MM.1S (cell line): ENCODE measurements around the gene PTPRN2.

Source experiments
- DNase-seq: peaks from one replicate; pipeline ENCODE4 v3.0.0-alpha.2; 2015
- H2AFZ ChIP-seq: fragments of 300-600 bp; sonication (generic); 2 replicates; pipeline ENCODE4 v1.6.0; 2016; ENCODE audit warnings: antibody characterized with exemption, low read length
- H3F3A ChIP-seq: fragments of 300-600 bp; sonication (generic); 2 replicates; pipeline ENCODE4 v1.6.1; 2016; ENCODE audit warnings: mild to moderate bottlenecking, antibody characterized with exemption, low read length, moderate library complexity, mixed read lengths; ENCODE audit not compliant: insufficient read depth
- H3K27ac ChIP-seq: fragments of 300-600 bp; sonication (generic); 2 replicates; pipeline ENCODE4 v1.5.1; 2016; ENCODE audit warnings: mild to moderate bottlenecking, low read length
- H3K27me3 ChIP-seq: fragments of 300-600 bp; sonication (generic); replicated peaks from 2 replicates; pipeline ENCODE4 v1.6.0; 2016; ENCODE audit warnings: low read length; ENCODE audit not compliant: insufficient read depth
- H3K36me3 ChIP-seq: fragments of 300-600 bp; sonication (generic); replicated peaks from 2 replicates; pipeline ENCODE4 v1.6.1; 2016; ENCODE audit warnings: mild to moderate bottlenecking, low read length, mixed read lengths; ENCODE audit not compliant: insufficient read depth
- H3K4me1 ChIP-seq: fragments of 300-600 bp; sonication (generic); 2 replicates; pipeline ENCODE4 v1.6.1; 2016; ENCODE audit warnings: low read length, mixed read lengths
- H3K4me2 ChIP-seq: fragments of 300-600 bp; sonication (generic); 2 replicates; pipeline ENCODE4 v1.6.0; 2016; ENCODE audit warnings: low read depth, low read length
- H3K4me3 ChIP-seq: fragments of 300-600 bp; sonication (generic); 2 replicates; pipeline ENCODE4 v1.5.1; 2016; ENCODE audit warnings: low read length, mixed read lengths
- H3K79me2 ChIP-seq: fragments of 300-600 bp; sonication (generic); 2 replicates; pipeline ENCODE4 v1.6.1; 2016; ENCODE audit warnings: mixed run types, low read length, mixed read lengths
- H3K9ac ChIP-seq: fragments of 300-600 bp; sonication (generic); 2 replicates; pipeline ENCODE4 v1.6.1; 2016; ENCODE audit warnings: low read length, mixed read lengths
- H3K9me2 ChIP-seq: fragments of 300-600 bp; sonication (generic); replicated peaks from 2 replicates; pipeline ENCODE4 v1.6.1; 2016; ENCODE audit warnings: mild to moderate bottlenecking, low read length, mixed read lengths; ENCODE audit not compliant: insufficient read depth
- H3K9me3 ChIP-seq: fragments of 300-600 bp; sonication (generic); replicated peaks from 2 replicates; pipeline ENCODE4 v1.6.1; 2016; ENCODE audit warnings: mild to moderate bottlenecking, low read length, mixed read lengths; ENCODE audit not compliant: insufficient read depth
- H4K20me1 ChIP-seq: fragments of 300-600 bp; sonication (generic); 2 replicates; pipeline ENCODE4 v1.6.1; 2016; ENCODE audit warnings: mild to moderate bottlenecking, low read length, moderate library complexity, mixed read lengths; ENCODE audit not compliant: insufficient read depth
- CTCF ChIP-seq: fragments of 300-600 bp; sonication (generic); IDR thresholded peaks from 2 replicates; pipeline ENCODE4 v1.5.1; 2016; ENCODE audit warnings: antibody characterized with exemption, low read length, mixed read lengths
- EZH2 ChIP-seq: fragments of 300-600 bp; sonication (generic); optimal IDR thresholded peaks from 2 replicates; pipeline ENCODE3; 2017; ENCODE audit warnings: low read depth, mild to moderate bottlenecking, antibody characterized with exemption, low read length, mixed read lengths
- EZH2phosphoT487 ChIP-seq: fragments of 300-600 bp; sonication (generic); IDR thresholded peaks from 2 replicates; pipeline ENCODE4 v1.6.1; 2018; ENCODE audit warnings: antibody characterized with exemption, low read length

Gene PTPRN2

GRCh38 chr7:157900556-157900955 lies 687.1 kb downstream of the PTPRN2 start:
- no peaks in the 10 kb centered on the region for H3F3A ChIP-seq
- no peaks in the 10 kb centered on the region for H3K36me3 ChIP-seq
- no peaks in the 10 kb centered on the region for H3K9me2 ChIP-seq
- no peaks in the 10 kb centered on the region for H3K4me1 ChIP-seq
- no peak overlapping the region for H3K4me2 ChIP-seq
- H4K20me1 ChIP-seq, result no peaks in the 10 kb centered on the region
- H3K9me3 ChIP-seq, result no peaks in the 10 kb centered on the region
- no peak overlapping the region for H3K4me3 ChIP-seq
- no peak overlapping the region for H3K27ac ChIP-seq
- H2AFZ ChIP-seq, result no peak overlapping the region
- no peaks in the 10 kb centered on the region for H3K79me2 ChIP-seq
- peaks cover 96% of the 10 kb centered on the region for H3K27me3 ChIP-seq
- no peak for DNase-seq
- no peak for TF ChIP-seq CTCF
- no peak for TF ChIP-seq EZH2phosphoT487
- TF ChIP-seq EZH2, result no peak
- no peak overlapping the region for H3K9ac ChIP-seq

- H3K4me2 ChIP-seq, result no peak overlapping the region
- peaks cover 96% of the 10 kb centered on the region for H3K27me3 ChIP-seq
- H3K9me3 ChIP-seq, result no peaks in the 10 kb centered on the region
- no peaks in the 10 kb centered on the region for H3K79me2 ChIP-seq
- no peak overlapping the region for H3K27ac ChIP-seq
- H3K36me3 ChIP-seq, result no peaks in the 10 kb centered on the region
- no peak for DNase-seq
- H3K4me1 ChIP-seq, result no peaks in the 10 kb centered on the region
- no peaks in the 10 kb centered on the region for H3K9me2 ChIP-seq
- TF ChIP-seq CTCF (no peak), EZH2 (no peak), EZH2phosphoT487 (no peak)
- no peaks in the 10 kb centered on the region for H4K20me1 ChIP-seq
- H3K9ac ChIP-seq, result no peak overlapping the region
- no peak overlapping the region for H3K4me3 ChIP-seq
- H2AFZ ChIP-seq, result no peak overlapping the region
- H3F3A ChIP-seq, result no peaks in the 10 kb centered on the region
Observed at GRCh38 chr7:157900011-157900410, 687.6 kb downstream of the PTPRN2 start.

- H3K79me2 ChIP-seq, result no peaks in the 10 kb centered on the region
- no peaks in the 10 kb centered on the region for H3K36me3 ChIP-seq
- TF ChIP-seq CTCF (no peak), EZH2phosphoT487 (no peak), EZH2 (no peak)
- peaks cover 92% of the 10 kb centered on the region for H3K27me3 ChIP-seq
- H3K4me3 ChIP-seq, result no peak overlapping the region
- no peak overlapping the region for H3K4me2 ChIP-seq
- DNase-seq, result no peak
- H3K27ac ChIP-seq, result no peak overlapping the region
- no peak overlapping the region for H3K9ac ChIP-seq
- no peaks in the 10 kb centered on the region for H3K9me3 ChIP-seq
- no peaks in the 10 kb centered on the region for H3K9me2 ChIP-seq
- H3F3A ChIP-seq, result no peaks in the 10 kb centered on the region
- H3K4me1 ChIP-seq, result no peaks in the 10 kb centered on the region
- no peak overlapping the region for H2AFZ ChIP-seq
- H4K20me1 ChIP-seq, result no peaks in the 10 kb centered on the region
Observed at GRCh38 chr7:157898802-157899505, 688.7 kb downstream of the PTPRN2 start.
